GM12891 (cell line): ENCODE data around the gene SLC44A2.

Experiments used
- POLR2A ChIP-seq: IDR thresholded peaks from 2 replicates; pipeline ENCODE4 v1.6.1; 2011; ENCODE audit warnings: low read depth, low read length, control low read depth
- POLR2AphosphoS5 ChIP-seq: IDR thresholded peaks from 2 replicates; pipeline ENCODE4 v1.6.1; 2011; ENCODE audit warnings: low read depth, low read length, control low read depth
- SPI1 ChIP-seq: IDR thresholded peaks from 2 replicates; pipeline ENCODE4 v1.6.1; 2011; ENCODE audit warnings: low read depth, low read length, control low read depth
- TAF1 ChIP-seq: IDR thresholded peaks from 2 replicates; pipeline ENCODE4 v1.6.1; 2011; ENCODE audit warnings: low read depth, low read length, control low read depth

DNA sequence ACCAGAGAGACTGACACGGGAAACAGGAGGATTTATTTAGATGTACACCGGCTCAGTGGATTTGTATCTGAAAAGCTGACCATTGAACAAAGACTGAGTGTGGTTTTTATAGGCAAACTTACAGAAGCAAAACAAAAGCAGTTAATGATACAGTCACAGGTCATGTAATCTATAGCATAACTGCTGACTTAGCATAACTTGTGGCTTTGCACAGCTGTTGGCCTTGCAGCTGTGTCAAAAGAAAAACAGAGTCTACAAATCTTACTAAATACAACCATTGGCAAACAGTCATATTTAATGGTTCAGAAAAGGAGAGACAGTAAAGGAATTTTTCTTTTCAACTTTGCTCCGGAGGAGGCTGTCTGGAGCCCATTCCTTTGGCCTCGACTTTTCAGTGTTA, 26.5 kb downstream of the SLC44A2 start:
- no peak for TF ChIP-seq POLR2A
- TF ChIP-seq TAF1 = no peak
- TF ChIP-seq POLR2AphosphoS5 = no peak
- TF ChIP-seq SPI1 = no peak
